Hematopoietic multipotent progenitor cell treated with erythropoietin and hydrocortisone succinate and interleukin-3 and kit ligand, for 15 days (in vitro differentiated cells): ENCODE results near the gene CMTM5.
"Not testable (repeated sequence)": the region's sequence is repeated elsewhere in the genome, so short reads cannot be mapped to it uniquely, and the experiment has no call there.

ENCODE experiments used
- DNase-seq: peaks from one replicate; pipeline ENCODE4 v3.0.0-alpha.2; 2015; ENCODE audit warnings: low spot score

Gene CMTM5

DNA sequence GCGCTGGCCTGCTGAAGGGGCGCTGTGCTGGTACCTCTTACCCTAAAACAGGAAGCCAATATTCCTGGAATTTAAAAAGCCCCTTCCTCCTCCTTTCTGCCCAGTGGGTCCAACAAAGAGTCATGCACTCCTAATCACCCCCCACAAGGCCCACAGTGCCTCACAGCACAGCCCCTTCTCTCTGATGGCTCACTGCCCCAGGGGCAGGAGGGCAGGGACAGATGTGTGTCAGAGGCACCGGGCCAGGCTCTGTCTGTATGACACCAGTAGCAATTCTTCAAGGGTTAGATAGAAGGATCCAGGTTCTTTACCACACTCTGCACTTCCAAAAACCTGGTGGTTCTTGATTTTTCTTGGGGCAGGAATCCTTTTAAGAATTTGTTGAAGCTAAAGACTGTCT, 22.3 kb downstream of the CMTM5 start:
- no peak for DNase-seq

DNA sequence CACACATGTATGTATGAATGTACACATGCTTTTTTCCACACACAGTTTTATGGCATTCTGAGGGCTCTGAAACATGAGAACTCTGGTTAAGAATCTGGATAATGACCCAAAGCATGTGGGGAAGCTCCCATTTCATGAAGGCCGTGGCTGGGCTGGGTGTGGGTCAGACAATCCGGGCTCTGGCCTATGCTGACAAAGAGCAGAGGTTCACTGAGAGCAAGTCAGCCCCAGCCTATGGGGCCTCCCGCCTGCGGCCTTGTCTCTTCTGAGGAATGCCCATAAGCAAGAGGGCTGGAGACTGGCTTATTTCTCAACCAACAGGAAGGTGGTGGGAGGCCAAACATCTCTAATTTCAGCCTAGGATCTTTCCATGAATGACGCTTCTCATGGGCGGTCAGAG, 22.7 kb downstream of the CMTM5 start:
- DNase-seq, result no peak

DNA sequence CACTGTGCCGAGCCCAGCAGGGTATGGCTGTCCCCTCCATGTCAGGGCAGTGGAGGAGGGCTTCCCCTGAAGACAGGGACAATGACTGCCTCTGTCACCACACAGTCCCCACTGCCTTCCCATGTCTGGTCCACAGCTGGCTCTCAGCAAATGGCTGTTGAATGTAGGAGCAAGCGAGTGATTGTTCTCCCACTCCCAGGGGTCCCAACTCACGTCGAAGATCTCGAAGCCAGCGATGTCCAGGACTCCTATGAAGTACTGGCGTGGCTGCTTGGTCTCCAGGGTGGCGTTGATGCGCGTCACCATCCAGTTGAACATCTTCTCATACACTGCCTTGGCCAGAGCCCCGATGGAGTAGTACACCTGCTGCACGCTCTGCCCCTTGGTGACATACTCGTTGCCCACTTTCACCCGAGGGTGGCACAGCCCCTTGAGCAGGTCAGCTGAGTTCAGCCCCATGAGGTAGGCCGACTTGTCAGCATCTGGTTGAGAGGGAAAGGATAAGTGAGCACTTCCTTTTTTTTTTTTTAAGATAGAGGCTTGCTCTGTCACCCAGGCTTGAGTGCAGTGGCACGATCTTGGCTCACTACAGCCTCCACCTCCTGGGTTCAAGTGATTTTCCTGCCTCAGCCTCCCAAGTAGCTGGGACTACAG, 23.8 kb downstream of the CMTM5 start:
- DNase-seq, result not testable (repeated sequence)

DNA sequence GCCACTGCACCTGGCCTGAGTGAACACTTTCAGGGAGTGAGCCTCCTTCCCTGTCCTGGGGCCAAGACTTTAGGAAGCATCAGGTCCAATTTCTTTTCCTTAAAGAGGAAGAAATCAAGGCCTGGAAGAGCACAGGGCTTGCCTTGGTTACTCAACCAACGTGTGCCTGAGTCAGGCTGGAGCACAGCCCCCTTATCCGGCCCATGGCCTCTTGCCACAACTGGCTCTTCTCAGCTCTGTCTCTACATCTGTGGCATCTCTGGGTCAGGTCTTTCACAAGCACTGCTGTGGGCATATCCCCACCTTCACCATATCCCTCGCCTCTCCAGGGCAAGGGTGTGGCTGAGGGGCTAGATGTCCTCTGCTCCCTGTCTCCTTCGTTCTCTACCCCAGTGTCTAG, 24.4 kb downstream of the CMTM5 start:
- DNase-seq, result no peak

DNA sequence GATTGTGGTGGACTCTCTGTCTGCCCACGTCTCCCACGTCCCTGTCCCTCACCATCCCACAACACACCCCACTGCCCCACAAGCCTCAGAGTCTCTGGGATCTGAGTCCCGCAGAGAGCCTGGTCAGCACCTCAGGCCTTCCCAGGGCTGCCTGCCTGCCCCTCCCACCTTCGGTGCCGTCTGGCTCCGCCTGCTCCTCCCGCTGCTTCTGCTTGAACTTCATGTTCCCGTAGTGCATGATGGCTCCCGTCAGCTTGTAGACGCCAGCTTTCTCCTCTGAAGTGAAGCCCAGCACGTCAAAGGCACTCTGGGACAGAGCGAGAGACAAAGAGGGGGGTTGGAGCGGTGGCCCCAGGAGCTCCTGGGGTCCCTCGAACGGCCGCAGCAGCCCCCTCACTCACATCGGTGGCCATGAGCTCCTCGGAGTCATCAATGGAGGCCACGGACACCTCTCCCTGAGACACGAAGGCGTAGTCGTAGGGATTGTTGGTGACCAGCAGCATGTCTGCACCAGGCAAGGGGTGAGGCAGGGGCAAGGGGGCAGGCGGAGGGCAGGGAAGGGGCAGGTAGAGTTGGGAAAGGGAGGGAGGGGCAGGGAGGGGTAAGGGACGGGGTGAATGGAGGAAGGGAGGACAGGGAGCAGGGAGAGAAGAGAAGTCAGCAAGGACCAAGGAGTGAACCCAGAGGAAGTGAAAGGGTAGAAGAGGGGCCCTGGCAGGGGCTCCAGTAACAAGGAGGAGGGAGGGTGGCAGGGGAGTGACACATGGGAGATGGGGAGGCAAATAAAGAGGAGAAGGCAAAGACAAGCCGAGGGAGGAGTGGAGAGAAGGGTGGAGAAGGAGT, 25.7 kb downstream of the CMTM5 start:
- DNase-seq, result no peak

DNA sequence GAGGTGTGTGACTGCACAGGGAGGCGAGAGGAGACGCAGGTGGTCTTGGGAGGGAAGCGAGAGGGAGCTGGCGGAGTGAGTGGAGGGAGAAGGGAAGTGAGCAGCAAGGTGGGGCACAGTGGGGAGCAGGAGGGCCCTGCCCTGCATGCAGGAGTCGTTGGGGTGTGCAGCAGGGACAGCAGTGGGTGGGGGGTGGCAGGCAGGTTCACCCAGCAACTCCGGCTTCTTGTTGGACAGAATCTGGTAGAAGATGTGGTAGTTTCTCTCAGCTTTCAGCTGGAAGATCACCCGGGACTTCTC, 26.2 kb downstream of the CMTM5 start:
- no peak for DNase-seq

DNA sequence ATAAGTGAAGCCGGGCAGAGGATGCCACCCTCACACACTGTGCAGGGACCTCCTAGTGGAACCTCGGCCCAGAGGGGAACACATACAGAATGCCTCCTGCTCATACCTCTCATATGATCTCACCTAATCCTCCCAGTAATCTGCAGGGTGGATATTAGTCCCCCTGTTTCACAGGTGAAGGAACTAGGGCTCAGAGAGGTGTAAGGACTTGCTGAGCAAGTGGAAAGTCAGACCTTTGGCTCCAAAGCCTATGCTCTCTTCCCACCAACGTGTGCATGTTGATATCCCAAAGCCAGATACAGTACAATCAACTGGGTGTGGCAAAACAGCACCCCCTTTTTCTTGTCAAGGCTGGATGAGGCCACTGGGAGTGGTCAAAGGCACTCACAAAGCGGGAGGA, 27.1 kb downstream of the CMTM5 start:
- no peak for DNase-seq

DNA sequence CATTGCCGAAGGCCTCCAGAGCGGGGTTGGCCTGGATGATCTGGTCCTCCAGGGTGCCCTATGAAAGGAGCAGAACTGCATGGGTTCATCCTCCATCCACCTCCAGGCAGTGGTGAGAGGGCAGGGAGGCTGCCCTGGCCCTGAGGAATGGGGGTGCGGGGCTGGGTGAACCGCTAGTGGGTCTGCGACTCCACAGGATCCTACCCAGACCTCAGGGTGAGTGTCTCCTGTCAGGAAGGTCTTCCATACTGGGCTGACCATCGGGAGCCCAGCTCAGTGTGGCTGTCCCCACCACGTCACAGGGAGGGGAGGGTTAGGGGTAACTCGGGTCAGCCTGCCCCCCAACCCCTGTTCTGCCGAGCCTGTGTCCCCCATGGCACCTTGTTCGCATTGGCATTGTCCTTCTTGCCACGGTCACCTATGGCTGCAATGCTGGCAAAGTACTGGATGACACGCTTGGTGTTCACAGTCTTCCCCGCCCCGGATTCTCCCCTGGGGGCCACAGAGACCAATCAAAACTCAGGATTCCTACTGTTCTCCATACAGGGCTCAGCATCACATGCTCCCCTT, 27.6 kb downstream of the CMTM5 start:
- DNase-seq, result no peak

DNA sequence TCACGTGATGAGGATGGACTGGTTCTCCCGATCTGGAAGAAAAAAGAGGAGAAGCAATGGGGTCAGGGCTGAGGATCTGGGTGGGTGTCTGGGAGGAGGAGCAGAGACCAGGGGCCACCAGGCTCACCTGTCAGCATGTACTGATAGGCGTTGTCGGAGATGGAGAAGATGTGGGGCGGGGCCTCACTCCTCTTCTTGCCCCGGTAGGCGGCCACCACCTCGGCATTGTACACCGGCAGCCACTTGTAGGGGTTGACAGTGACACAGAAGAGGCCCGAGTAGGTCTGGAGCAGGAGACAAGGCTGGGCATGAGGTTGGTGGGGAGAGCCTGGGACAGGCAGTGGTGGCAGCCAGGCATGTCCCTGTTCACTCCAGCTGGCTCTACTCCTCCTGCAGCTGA, 28.2 kb downstream of the CMTM5 start:
- no peak for DNase-seq

DNA sequence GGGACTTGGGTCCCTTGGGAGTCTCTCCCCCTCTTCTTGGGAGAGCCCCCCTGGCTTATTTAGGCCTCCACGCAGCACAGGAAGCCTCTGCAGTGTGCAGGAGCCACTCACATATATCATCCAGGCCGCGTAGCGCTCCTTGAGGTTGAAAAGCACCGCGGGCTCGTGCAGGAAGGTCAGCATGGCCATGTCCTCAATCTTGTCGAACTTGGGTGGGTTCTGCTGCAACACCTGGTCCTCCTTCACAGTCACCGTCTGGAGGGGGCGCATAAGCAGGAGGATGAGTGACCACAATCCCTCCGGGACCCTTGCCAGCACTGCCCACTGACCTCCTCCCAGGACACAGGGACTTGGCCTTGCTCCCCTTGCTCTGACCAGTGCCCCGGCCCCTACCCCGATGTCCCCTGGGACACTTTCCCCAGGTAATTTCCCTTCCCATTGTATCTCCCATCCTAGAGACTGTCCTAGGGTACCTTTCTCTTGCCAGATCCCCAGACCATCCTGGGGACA, 28.7 kb downstream of the CMTM5 start:
- DNase-seq, result no peak

DNA sequence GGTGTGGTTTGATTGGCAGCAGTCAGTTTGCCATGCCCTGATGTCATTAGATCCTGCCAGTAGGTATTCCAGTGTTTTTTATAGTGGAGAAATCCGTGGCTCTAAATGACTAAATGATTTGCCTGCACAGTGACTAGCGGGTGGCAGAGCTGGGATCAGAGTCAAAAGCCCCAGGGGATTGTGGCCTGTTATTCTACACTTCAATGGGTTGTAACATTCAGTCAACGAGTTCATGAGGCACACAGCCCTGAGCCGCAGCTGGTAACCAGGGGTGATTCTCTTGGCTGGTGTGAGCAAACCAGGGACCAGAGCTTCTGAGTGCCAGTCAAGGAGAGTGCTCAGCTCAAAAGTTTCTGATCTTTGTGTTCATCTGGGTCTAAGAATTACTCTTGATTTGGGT, 29.4 kb downstream of the CMTM5 start:
- no peak for DNase-seq

DNA sequence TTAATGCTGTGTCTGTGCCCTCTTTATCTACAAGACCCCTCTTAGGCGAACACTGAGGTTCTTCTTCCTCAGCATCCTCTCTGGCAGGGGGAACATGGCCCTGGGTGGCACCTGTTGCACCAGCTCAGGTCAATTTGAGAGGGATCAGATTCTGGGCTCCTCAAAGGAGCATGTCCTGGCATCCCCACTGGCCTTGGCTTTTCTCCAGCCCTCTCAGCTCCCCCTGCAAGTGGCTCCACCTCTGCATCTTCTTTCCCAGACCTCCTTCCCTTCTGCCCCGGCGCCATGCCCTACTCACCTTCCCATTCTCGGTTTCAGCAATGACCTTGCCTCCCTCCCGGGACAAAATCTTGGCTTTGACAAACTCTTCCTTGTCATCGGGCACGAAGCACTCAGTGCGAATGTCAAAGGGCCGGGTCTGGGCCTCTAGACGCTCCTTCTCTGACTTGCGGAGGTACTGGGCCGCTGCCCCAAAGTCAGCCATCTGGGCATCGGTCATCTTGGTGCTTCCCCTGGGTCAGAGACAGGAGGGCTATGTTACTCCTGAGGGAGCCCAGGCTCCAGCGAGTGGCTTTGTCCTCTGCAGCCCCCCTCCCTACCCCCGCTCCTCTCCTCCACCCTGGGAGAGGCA, 30.0 kb downstream of the CMTM5 start:
- DNase-seq, result no peak

DNA sequence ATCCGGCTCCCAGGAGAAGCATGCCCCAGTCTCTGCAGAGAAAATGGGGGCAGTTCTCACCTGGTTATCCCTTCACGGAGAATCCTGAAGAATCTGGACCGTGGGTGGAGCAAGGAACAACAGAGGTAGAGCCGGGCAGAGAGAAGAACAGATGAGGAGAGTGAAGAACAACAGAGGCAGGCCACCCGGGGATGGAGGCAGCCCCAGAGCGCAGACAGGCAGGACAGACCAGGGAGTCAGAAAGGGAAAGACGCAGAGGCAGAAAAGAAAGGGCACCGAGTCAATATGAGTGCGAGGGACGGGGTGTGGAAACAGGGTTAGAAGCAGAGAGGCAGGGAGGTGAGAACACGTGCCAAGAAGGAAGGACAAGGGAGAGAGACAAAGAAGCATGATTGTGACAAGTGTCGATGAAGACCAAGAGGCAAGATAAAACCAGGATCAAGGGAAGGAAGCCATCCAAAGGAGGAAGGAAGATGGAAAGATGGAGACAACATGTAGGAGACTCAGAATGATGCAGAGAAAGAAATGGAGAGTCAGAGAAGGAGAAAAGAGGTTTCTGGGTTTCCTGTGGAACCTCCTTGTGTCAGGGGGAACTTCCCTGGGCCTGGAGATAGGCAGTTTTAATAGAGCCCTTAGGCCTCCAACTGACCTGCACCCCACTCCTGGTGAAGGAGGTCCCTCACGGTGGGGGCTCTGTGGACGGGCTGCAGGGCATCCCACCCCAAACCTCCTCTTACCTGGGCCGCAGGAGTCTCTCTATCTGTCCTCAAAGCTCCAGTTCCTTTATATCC, 30.9 kb downstream of the CMTM5 start, which contains the start of gene MYH6:
MYH6 (minus strand) TSS at position 758 of the 791 bp plus-strand sequence. CDS start 1,050 bp downstream, outside the sequence.
- no peak for DNase-seq

DNA sequence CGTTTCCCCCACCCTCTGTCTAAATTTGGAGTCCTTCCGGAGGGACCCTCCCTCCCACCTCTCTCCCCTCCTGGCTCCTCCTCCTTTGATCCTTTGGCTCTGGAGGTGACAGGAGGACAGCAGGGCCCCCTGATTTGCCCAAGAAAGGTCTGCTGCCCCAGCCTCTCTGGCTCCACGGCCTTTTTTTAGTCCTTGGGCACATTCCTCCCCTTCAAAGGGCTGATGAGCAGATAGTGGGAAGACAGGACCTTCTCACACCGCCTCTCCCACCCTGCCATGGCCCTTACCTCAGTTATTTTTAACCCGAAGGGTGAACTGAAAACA, 31.4 kb downstream of the CMTM5 start:
- DNase-seq, result no peak

DNA sequence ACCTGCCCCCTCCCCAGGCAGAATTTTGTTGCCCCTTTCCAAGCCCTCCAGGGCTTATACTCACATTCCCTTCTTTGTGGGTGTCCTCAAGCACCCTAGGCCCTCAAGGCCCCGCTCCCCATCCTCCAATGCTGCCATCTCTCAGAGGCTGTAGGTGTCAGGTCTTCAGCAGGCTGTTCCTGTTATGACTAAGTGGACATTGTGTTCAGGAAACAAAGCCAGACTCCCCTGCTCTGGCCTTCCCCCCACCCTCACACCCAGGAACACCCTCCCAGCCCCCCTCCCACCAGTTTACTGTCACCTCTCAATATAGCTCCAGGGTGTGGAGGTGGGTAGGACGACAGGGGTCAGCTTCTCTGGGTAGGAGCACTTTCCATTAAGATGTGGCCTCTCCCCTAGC, 32.6 kb downstream of the CMTM5 start:
- DNase-seq, result no peak

DNA sequence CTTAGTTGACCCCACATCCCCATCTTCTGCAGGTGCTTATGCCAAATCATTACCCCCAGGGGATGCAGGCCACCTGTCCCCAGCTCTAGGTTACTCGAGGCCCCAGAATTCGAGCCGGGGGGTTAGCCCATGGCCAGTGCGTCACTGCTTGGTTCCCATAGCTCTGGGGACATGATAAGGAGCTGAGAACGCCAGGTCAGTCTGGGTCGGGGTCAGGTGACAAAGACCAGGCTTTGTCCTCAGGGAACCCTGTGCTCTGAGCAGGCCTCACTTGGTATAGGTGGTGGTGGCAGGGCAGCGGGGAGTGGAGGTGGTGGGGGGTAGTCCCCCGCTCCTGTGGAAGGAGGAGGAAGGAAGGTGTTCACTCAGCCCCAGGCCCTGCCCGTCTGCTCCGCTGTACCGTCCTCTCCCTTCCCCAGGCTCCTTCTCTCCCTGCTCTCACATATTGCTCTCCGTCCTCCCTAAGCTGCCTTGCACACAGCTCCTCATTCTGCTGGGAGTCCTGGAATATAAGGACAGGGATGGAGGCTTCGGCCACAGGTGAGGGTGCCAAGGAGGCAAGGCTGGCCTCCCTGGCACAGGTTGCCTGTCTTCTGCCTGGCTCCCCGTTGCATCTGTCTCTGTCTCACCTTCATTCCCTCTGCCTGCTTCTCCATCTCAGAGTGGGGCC, 33.3 kb downstream of the CMTM5 start:
- no peak for DNase-seq

DNA sequence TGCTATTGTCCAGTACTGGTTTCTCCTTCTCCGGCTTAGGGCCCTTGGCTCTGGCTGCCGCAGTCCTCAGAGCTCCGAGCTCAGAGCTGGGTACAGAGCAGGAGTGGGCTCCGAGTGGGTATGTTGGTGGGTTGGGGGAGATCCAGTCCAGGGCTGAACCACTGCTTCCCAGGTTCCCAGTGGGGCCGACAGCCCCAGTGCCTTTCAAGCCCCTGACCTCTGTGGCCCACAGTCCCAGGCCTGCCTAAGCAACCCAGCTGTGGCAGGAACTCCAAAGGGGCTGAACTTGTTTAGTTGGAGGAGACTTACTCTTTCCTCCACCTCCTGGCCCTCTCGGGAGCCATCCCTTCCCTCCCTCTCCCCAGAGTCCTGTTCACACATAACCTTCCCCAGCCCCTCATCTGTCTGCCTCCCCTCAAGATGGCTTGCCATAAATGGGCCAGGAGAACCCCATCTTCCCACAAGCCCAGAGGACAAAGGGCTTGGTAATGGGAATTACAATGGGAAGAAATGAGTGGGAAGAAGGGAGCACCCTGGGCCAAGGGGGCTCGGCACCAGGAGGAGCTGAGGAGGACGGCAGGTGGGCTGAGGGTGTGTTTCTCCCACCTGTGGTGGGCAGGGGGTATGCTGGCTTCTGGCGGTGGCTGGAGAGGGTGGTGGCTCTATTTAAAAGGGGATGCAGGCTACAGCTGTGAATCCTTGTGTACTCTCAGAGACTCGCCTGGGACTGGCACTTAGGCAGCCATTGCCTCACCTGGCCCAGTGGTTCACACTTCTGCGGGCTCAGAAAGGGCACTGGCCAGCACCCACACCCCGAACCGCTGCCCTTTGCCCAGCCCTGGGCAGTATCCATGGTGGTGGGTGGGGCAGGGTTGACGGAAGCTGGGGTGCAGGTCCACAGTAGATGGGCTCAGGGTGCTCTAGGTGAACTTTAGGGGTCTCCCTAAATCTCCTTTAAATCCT, 35.0 kb downstream of the CMTM5 start:
- DNase-seq, result no peak

DNA sequence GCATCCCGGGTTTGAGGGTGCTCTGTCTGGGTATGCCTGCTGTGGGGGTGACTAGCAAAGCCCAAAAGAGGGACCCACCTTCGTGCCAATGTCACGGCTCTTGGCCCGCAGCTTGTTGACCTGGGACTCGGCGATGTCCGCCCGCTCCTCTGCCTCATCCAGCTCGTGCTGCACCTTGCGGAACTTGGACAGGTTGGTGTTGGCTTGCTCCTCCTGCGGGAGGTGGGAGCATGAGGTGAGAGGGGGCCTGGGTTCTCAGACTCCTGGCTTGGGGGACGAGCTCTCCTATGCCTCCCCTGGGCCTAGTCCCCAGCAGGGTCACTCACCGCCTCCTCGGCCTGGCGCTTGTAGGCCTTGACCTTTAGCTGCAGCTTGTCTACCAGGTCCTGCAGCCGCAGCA, 36.8 kb downstream of the CMTM5 start:
- no peak for DNase-seq

DNA sequence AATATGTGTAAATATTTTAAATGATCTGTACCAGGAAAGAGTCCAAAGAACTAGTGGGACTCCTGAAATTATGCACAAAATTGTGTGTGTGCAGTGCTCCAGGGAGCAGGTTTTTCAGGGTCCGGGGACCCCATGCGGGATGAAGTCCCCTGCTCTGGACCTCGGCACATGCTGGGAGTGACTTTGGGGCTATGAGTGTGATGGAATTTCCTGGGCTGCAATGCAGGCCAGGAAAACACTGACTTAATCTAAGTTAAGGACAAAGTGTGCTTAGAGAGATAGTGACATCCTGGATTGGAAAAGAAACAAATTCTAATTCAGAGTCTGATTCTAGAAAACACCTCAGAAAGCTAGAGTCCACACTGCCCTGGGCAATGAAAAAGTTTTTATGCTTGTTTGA, 37.4 kb downstream of the CMTM5 start:
- no peak for DNase-seq
